HG03342 (cell line): ENCODE measurements around the gene NTNG2.
"Not testable (repeated sequence)": the region's sequence is repeated elsewhere in the genome, so short reads cannot be mapped to it uniquely, and the experiment has no call there.

ENCODE experiments used
- ATAC-seq: cut with Tn5 transposase; IDR thresholded peaks from one replicate; pipeline ENCODE4 v1.9.1; 2021; ENCODE audit warnings: mild to moderate bottlenecking, moderate library complexity; ENCODE audit not compliant: unreplicated experiment

Gene NTNG2

GRCh38 chr9:132161743-132162184, at the start of gene NTNG2:
Gene NTNG2 (plus strand): TSS chr9:132162058. CDS start chr9:132166832, 4,774 bp downstream.
- ATAC-seq = no peak

GRCh38 chr9:132114102-132114707, 47.7 kb upstream of the NTNG2 start:
- no peak for ATAC-seq

- ATAC-seq = no peak
Measured at GRCh38 chr9:132116583-132116982, 45.3 kb upstream of the NTNG2 start.

GRCh38 chr9:132117694-132118093, 44.2 kb upstream of the NTNG2 start:
- ATAC-seq = no peak

GRCh38 chr9:132121021-132121420, 40.8 kb upstream of the NTNG2 start:
- no peak for ATAC-seq

- no peak for ATAC-seq
Measured at GRCh38 chr9:132124800-132125199, 37.1 kb upstream of the NTNG2 start.

GRCh38 chr9:132125361-132125760, 36.5 kb upstream of the NTNG2 start:
- ATAC-seq = no peak

GRCh38 chr9:132125944-132126679, 35.7 kb upstream of the NTNG2 start:
- ATAC-seq = no peak

- ATAC-seq = no peak
Measured at GRCh38 chr9:132126680-132127236, 35.1 kb upstream of the NTNG2 start.

- ATAC-seq = no peak
Measured at GRCh38 chr9:132127888-132128534, 33.8 kb upstream of the NTNG2 start.

GRCh38 chr9:132129535-132129934, 32.3 kb upstream of the NTNG2 start:
- ATAC-seq = no peak

- ATAC-seq = not testable (repeated sequence)
Measured at GRCh38 chr9:132134085-132134484, 27.8 kb upstream of the NTNG2 start.

GRCh38 chr9:132135456-132135855, 26.4 kb upstream of the NTNG2 start:
- no peak for ATAC-seq

GRCh38 chr9:132136151-132136780, 25.6 kb upstream of the NTNG2 start:
- no peak for ATAC-seq

- no peak for ATAC-seq
Measured at GRCh38 chr9:132141344-132141947, 20.4 kb upstream of the NTNG2 start.

- ATAC-seq = no peak
Measured at GRCh38 chr9:132141948-132142594, 19.8 kb upstream of the NTNG2 start.

- no peak for ATAC-seq
Measured at GRCh38 chr9:132142924-132143323, 18.9 kb upstream of the NTNG2 start.

- no peak for ATAC-seq
Measured at GRCh38 chr9:132143359-132143758, 18.5 kb upstream of the NTNG2 start.

GRCh38 chr9:132144708-132145365, 17.0 kb upstream of the NTNG2 start:
- no peak for ATAC-seq

GRCh38 chr9:132146039-132146438, 15.8 kb upstream of the NTNG2 start:
- no peak for ATAC-seq
